Heart left ventricle (tissue), 13 donors: ENCODE measurements around the gene LRRC14B.

Experiments used
- POLR2A ChIP-seq, 2 donors: fragments of 450-650 bp; IDR thresholded peaks; one replicate each; pipeline ENCODE4 v1.6.1; 2017; ENCODE audit warnings: antibody characterized with exemption in 2 of 2, mild to moderate bottlenecking in 2 of 2, moderate library complexity in 2 of 2
- TF ChIP-seq, protein P1 (sequence below), 12 donors: fragments of 200-600 bp; sonication (generic) in 4 of 12; IDR thresholded peaks; one replicate each; pipeline versions ENCODE4 v1.5.0 to v1.8.0; 2018 to 2022; ENCODE audit warnings: antibody characterized with exemption in 12 of 12, mild to moderate bottlenecking in 5 of 12
- donor health status: ischemic (EF 13 %, LVEDD 7.1; RV severe dilation, severe dysfunction).
- donor health status: DM: no; HTN: yes; CAD: no.
- donor health status: DM: no; HTN: no; CAD: no.
- donor health status: ischemic (EF 25% LVEDD 6.9; RV normal size, moderate dysfunction).
- donor health status: ischemic (EF 25% LVEDD 5.7; RV mildly dilated, moderate dysfunction).
- donor health status: ischemic (EF 35%, LVEDD 5.7; RV mildly dilated, moderate dysfunction).
- donor health status: nonischemic (EF 11% LVEDD 7.7; RV severe dilation, severe dysfunction).
- donor health status: DM: yes; HTN: yes; CAD: no.
- donor health status: PGD.
- donor health status: ischemic (EF 29% LVEDD 5.4; RV normal size, mild dysfunction).
- donor health status: nonischemic (EF 23%, LVEDD 6.1; RV moderate dilation, normal function).

DNA sequence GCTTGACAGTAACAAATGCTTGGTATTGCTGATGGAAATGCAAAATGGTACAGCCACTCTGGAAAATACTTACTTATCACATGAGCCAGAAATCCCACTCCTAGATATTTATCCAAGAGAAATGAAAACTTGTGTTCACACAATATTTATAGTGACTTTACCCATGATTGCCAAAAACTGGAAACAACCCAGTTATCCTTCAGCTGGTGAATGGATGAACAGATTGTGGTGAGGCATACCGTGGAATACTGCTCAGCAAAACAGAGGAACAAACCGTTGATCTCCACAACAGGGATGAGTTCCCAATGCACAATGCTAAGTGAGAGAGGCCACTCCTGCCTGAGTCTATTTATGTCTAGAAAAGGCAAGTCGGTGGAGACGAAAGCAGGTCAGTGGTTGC lies 40.5 kb upstream of the LRRC14B start:
- TF ChIP-seq, protein P1, sequence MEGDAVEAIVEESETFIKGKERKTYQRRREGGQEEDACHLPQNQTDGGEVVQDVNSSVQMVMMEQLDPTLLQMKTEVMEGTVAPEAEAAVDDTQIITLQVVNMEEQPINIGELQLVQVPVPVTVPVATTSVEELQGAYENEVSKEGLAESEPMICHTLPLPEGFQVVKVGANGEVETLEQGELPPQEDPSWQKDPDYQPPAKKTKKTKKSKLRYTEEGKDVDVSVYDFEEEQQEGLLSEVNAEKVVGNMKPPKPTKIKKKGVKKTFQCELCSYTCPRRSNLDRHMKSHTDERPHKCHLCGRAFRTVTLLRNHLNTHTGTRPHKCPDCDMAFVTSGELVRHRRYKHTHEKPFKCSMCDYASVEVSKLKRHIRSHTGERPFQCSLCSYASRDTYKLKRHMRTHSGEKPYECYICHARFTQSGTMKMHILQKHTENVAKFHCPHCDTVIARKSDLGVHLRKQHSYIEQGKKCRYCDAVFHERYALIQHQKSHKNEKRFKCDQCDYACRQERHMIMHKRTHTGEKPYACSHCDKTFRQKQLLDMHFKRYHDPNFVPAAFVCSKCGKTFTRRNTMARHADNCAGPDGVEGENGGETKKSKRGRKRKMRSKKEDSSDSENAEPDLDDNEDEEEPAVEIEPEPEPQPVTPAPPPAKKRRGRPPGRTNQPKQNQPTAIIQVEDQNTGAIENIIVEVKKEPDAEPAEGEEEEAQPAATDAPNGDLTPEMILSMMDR (IDR thresholded peaks at IDR 0.05), result no peak
- TF ChIP-seq POLR2A (IDR thresholded peaks at IDR 0.05), result no peak
